ENCODE measurements around the gene TMEM150B. TPM values are rescaled to one million over a fixed set of nuclear protein-coding genes. Genes with fewer than 3 reads are reported as not detected.
A peak's percentile ranks its signal among the peaks of the same experiment; 100 is the strongest.
"Not testable (repeated sequence)": the region's sequence is repeated elsewhere in the genome, so short reads cannot be mapped to it uniquely, and the experiment has no call there.

TMEM150B gene
- polyA plus RNA-seq, 3 donors: 10.1 to 65.6 (median 11.2) TPM

GRCh38 chr19:55336101-55336500 is 11.0 kb upstream of the TMEM150B start:
- H3K4me3 Mint-ChIP-seq: no peak overlapping the region

GRCh38 chr19:55333870-55334269 is 8.7 kb upstream of the TMEM150B start:
- intact Hi-C loops (cut with micrococcal nuclease): no loop called here
- Histone ChIP-seq H3K27me3 (ENCODE audit: control insufficient read depth in 2 of 2, insufficient read depth in 2 of 2, low read length in 2 of 2) (no peaks in the 10 kb centered on the region), H3K79me2 (ENCODE audit: insufficient read depth, low read length) (no peaks in the 10 kb centered on the region), H3K4me1 (ENCODE audit: control insufficient read depth in 1 of 2, insufficient read depth in 2 of 2, low read length in 2 of 2) (peaks cover 42 to 54% of the 10 kb centered on the region in 2 donors), H2AFZ (ENCODE audit: insufficient read depth, low read depth, low read length, poor library complexity, severe bottlenecking) (no peak overlapping the region), H3K27ac (ENCODE audit: low read depth in 1 of 2, low read length in 2 of 2) (no peak overlapping the region), H4K20me1 (ENCODE audit: insufficient read depth, low read length) (no peaks in the 10 kb centered on the region), H3K36me3 (replicated peaks in 1 of 2; ENCODE audit: control insufficient read depth in 1 of 2, insufficient read depth in 2 of 2, low read length in 2 of 2) (no peaks in the 10 kb centered on the region), H3K4me2 (replicated peaks; ENCODE audit: extremely low read depth, low read length, poor library complexity, severe bottlenecking) (no peak overlapping the region), H3K4me3 (replicated peaks in 1 of 3; ENCODE audit: low read depth in 2 of 3, low read length in 3 of 3) (no peak overlapping the region), H3K9me3 (replicated peaks in 1 of 2; ENCODE audit: control insufficient read depth in 1 of 2, insufficient read depth in 1 of 2, low read length in 2 of 2) (no peaks in the 10 kb centered on the region), H3K9ac (ENCODE audit: insufficient read depth, low read length, poor library complexity, severe bottlenecking) (no peak overlapping the region)
- no peak for DNase-seq
- Mint-ChIP-seq H3K9me3 (peaks cover 0 to 6% (median 0%) of the 10 kb centered on the region in 7 donors), H3K27me3 (ENCODE audit: low read depth in 3 of 3) (peaks cover 1 to 3% (median 2%) of the 10 kb centered on the region in 3 donors), H3K4me3 (no peak overlapping the region), H3K4me1 (peaks cover 49% of the 10 kb centered on the region), H3K36me3 (no peaks in the 10 kb centered on the region), H3K27ac (no peak overlapping the region)
- WGBS (ENCODE audit: insufficient coverage): 88% methylated on average over 7 of the region's 11 CpGs
- TF ChIP-seq CTCF (IDR thresholded peaks at IDR 0.05): no peak

More at GRCh38 chr19:55336101-55336500, 11.0 kb upstream of the TMEM150B start:
- Mint-ChIP-seq H3K27ac (no peak overlapping the region), H3K27me3 (ENCODE audit: low read depth in 3 of 3) (peaks cover 0 to 5% (median 2%) of the 10 kb centered on the region in 3 donors), H3K9me3 (peaks cover 0 to 4% (median 0%) of the 10 kb centered on the region in 7 donors), H3K36me3 (no peaks in the 10 kb centered on the region), H3K4me1 (peaks cover 44% of the 10 kb centered on the region)
- H3K4me1 ChIP-seq (ENCODE audit: control insufficient read depth in 1 of 2, insufficient read depth in 2 of 2, low read length in 2 of 2): peaks cover 42 to 47% of the 10 kb centered on the region in 2 donors
- no peak overlapping the region for H3K4me3 ChIP-seq (replicated peaks in 1 of 3; ENCODE audit: low read depth in 2 of 3, low read length in 3 of 3)
- no peak overlapping the region for H3K9ac ChIP-seq (ENCODE audit: insufficient read depth, low read length, poor library complexity, severe bottlenecking)
- H3K36me3 ChIP-seq (replicated peaks in 1 of 2; ENCODE audit: control insufficient read depth in 1 of 2, insufficient read depth in 2 of 2, low read length in 2 of 2): no peaks in the 10 kb centered on the region
- intact Hi-C loops (cut with micrococcal nuclease): loop anchor here (5.0 kb wide), 1 partner anchor 34 kb away; no protein-coding TSS in a partner anchor
- no CpG with 5 or more reads among the region's 7 CpGs for WGBS (ENCODE audit: insufficient coverage)
- DNase-seq: no peak
- no peak overlapping the region for H3K27ac ChIP-seq (ENCODE audit: low read depth in 1 of 2, low read length in 2 of 2)
- H2AFZ ChIP-seq (ENCODE audit: insufficient read depth, low read depth, low read length, poor library complexity, severe bottlenecking): no peak overlapping the region
- no peak for TF ChIP-seq CTCF (IDR thresholded peaks at IDR 0.05)
- H3K79me2 ChIP-seq (ENCODE audit: insufficient read depth, low read length): peaks cover 12% of the 10 kb centered on the region
- H3K9me3 ChIP-seq (replicated peaks in 1 of 2; ENCODE audit: control insufficient read depth in 1 of 2, insufficient read depth in 1 of 2, low read length in 2 of 2): no peaks in the 10 kb centered on the region
- no peaks in the 10 kb centered on the region for H3K27me3 ChIP-seq (ENCODE audit: control insufficient read depth in 2 of 2, insufficient read depth in 2 of 2, low read length in 2 of 2)
- H3K4me2 ChIP-seq (replicated peaks; ENCODE audit: extremely low read depth, low read length, poor library complexity, severe bottlenecking): no peak overlapping the region
- no peaks in the 10 kb centered on the region for H4K20me1 ChIP-seq (ENCODE audit: insufficient read depth, low read length)

GRCh38 chr19:55329791-55330190 is 4.7 kb upstream of the TMEM150B start:
- peak overlapping the region in 6 of 7 donors; percentile 25 to 85 (median 64) for H3K27ac Mint-ChIP-seq
- peak in 1 of 3 donors; percentile 26 for DNase-seq
- H3K4me1 ChIP-seq (ENCODE audit: control insufficient read depth in 1 of 2, insufficient read depth in 2 of 2, low read length in 2 of 2): peaks cover 62 to 73% of the 10 kb centered on the region in 2 donors
- H3K36me3 ChIP-seq (replicated peaks in 1 of 2; ENCODE audit: control insufficient read depth in 1 of 2, insufficient read depth in 2 of 2, low read length in 2 of 2); intact Hi-C loops (cut with micrococcal nuclease); H2AFZ ChIP-seq (ENCODE audit: insufficient read depth, low read depth, low read length, poor library complexity, severe bottlenecking); H3K9me3 ChIP-seq (replicated peaks in 1 of 2; ENCODE audit: control insufficient read depth in 1 of 2, insufficient read depth in 1 of 2, low read length in 2 of 2); H3K27me3 ChIP-seq (ENCODE audit: control insufficient read depth in 2 of 2, insufficient read depth in 2 of 2, low read length in 2 of 2); H3K4me3 ChIP-seq (replicated peaks in 1 of 3; ENCODE audit: low read depth in 2 of 3, low read length in 3 of 3); H3K4me2 ChIP-seq (replicated peaks; ENCODE audit: extremely low read depth, low read length, poor library complexity, severe bottlenecking); H3K4me3 Mint-ChIP-seq; H3K9ac ChIP-seq (ENCODE audit: insufficient read depth, low read length, poor library complexity, severe bottlenecking); H3K27ac ChIP-seq (ENCODE audit: low read depth in 1 of 2, low read length in 2 of 2); H3K9me3 Mint-ChIP-seq; H3K27me3 Mint-ChIP-seq (ENCODE audit: low read depth in 3 of 3); H4K20me1 ChIP-seq (ENCODE audit: insufficient read depth, low read length); H3K79me2 ChIP-seq (ENCODE audit: insufficient read depth, low read length); H3K36me3 Mint-ChIP-seq: not testable (repeated sequence)
- 56% methylated on average over 1 of the region's 6 CpGs for WGBS (ENCODE audit: insufficient coverage)
- H3K4me1 Mint-ChIP-seq: peaks cover 66% of the 10 kb centered on the region

All from CD14-positive monocyte (primary cell).